ENCODE results near the gene ZDHHC14.

GRCh38 chr6:157405986-157406385 is 25.0 kb downstream of the ZDHHC14 start:
- TF ChIP-seq POLR2A (IDR thresholded peaks at IDR 0.05) (no peak), CTCF (IDR thresholded peaks at IDR 0.05) (no peak)

All from prostate gland (tissue), 2 donors.